DND-41 (cell line): ENCODE results near the gene EIPR1.
A peak's percentile ranks its signal among the peaks of the same experiment; 100 is the strongest.
"Not testable (repeated sequence)": the region's sequence is repeated elsewhere in the genome, so short reads cannot be mapped to it uniquely, and the experiment has no call there.

Experiments
- ATAC-seq: fragments of 200-7000 bp; cut with Tn5 transposase; 3 replicates; pipeline ENCODE4 v1.9.1; 2021; ENCODE audit warnings: low read depth; ENCODE audit not compliant: insufficient read depth
- DNase-seq: peaks from one replicate; pipeline ENCODE4 v3.0.0-alpha.2; 2020
- H2AFZ ChIP-seq: 2 replicates; pipeline ENCODE4 v1.6.0; 2012; ENCODE audit warnings: low read depth, low read length
- H3K27ac ChIP-seq: 2 replicates; pipeline ENCODE4 v1.5.1; 2012; ENCODE audit warnings: low read length, inconsistent platforms
- H3K27me3 ChIP-seq: fragments of 200-600 bp; sonication (generic); 2 replicates; pipeline ENCODE4 v1.6.0; 2012; ENCODE audit warnings: low read length, mild to moderate bottlenecking, inconsistent platforms; ENCODE audit not compliant: insufficient read depth, poor library complexity
- H3K36me3 ChIP-seq: 2 replicates; pipeline ENCODE4 v1.5.1; 2012; ENCODE audit warnings: low read length, inconsistent platforms; ENCODE audit not compliant: insufficient read depth
- H3K4me1 ChIP-seq: 2 replicates; pipeline ENCODE4 v1.5.1; 2012; ENCODE audit warnings: mild to moderate bottlenecking, low read length; ENCODE audit not compliant: insufficient read depth
- H3K4me2 ChIP-seq: 2 replicates; pipeline ENCODE4 v1.6.0; 2012; ENCODE audit warnings: mild to moderate bottlenecking, moderate library complexity, low read length, inconsistent platforms; ENCODE audit not compliant: insufficient read depth
- H3K4me3 ChIP-seq, 2 experiments: fragments of 200-600 bp in 1 of 2; shearing (Covaris generic) in 1 of 2; 2 replicates each; pipeline ENCODE4 v1.5.1; 2012 to 2016; ENCODE audit warnings: inconsistent platforms in 2 of 2, low read length in 2 of 2, mild to moderate bottlenecking in 2 of 2, low read depth in 1 of 2, moderate library complexity in 1 of 2
- H3K79me2 ChIP-seq: 2 replicates; pipeline ENCODE4 v1.6.0; 2012; ENCODE audit warnings: low read length, inconsistent platforms; ENCODE audit not compliant: insufficient read depth
- H3K9ac ChIP-seq: 2 replicates; pipeline ENCODE4 v1.6.0; 2012; ENCODE audit warnings: low read depth, mild to moderate bottlenecking, inconsistent platforms, low read length, moderate library complexity
- H3K9me3 ChIP-seq: 2 replicates; pipeline ENCODE4 v1.5.1; 2012; ENCODE audit warnings: low read length, moderate library complexity, mild to moderate bottlenecking, inconsistent platforms; ENCODE audit not compliant: insufficient read depth, severe bottlenecking
- H4K20me1 ChIP-seq: 2 replicates; pipeline ENCODE4 v1.6.0; 2012; ENCODE audit warnings: low read length; ENCODE audit not compliant: insufficient read depth
- EZH2 ChIP-seq: IDR thresholded peaks from 3 replicates; pipeline ENCODE4 v1.6.1; 2012; ENCODE audit warnings: borderline replicate concordance, low read depth, mild to moderate bottlenecking, moderate library complexity, low read length, inconsistent platforms; ENCODE audit not compliant: severe bottlenecking
- TF ChIP-seq, protein P1 (sequence below): IDR thresholded peaks from 2 replicates; pipeline ENCODE4 v1.5.1; 2012; ENCODE audit warnings: borderline replicate concordance, low read length, moderate library complexity, mild to moderate bottlenecking; ENCODE audit not compliant: poor library complexity, severe bottlenecking; ENCODE audit errors: extremely low read depth

EIPR1 gene

DNA sequence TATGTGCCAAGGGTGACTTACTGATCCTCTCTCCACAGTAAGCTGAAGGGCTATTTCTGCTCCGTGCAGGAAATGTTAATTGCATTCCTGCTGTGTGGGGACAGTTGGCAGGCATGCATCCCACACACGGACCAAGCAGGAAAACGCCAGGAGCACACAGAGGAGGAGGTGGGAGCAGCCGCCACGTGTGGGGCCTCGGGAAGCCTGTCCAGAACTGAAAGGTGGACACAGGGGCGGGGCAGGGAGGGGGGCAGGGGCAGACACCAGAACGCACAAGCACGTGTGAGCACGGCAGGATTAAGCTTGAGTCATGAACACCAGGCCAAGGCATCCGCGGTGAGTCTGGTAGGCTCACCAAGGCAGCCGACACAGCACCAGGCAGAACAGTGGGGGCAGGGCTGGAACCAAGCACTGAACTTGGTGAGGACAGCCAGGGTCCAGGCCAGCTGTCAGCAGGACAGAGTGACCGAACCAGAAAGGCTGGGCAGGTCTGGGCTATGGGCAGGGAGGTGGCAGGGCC, 177.1 kb downstream of the EIPR1 start:
- no peaks in the 10 kb centered on the region for H3K79me2 ChIP-seq
- no peak for TF ChIP-seq EZH2
- TF ChIP-seq, protein P1, sequence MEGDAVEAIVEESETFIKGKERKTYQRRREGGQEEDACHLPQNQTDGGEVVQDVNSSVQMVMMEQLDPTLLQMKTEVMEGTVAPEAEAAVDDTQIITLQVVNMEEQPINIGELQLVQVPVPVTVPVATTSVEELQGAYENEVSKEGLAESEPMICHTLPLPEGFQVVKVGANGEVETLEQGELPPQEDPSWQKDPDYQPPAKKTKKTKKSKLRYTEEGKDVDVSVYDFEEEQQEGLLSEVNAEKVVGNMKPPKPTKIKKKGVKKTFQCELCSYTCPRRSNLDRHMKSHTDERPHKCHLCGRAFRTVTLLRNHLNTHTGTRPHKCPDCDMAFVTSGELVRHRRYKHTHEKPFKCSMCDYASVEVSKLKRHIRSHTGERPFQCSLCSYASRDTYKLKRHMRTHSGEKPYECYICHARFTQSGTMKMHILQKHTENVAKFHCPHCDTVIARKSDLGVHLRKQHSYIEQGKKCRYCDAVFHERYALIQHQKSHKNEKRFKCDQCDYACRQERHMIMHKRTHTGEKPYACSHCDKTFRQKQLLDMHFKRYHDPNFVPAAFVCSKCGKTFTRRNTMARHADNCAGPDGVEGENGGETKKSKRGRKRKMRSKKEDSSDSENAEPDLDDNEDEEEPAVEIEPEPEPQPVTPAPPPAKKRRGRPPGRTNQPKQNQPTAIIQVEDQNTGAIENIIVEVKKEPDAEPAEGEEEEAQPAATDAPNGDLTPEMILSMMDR: no peak
- no peak overlapping the region for H3K4me2 ChIP-seq
- H2AFZ ChIP-seq: no peak overlapping the region
- H3K36me3 ChIP-seq: no peaks in the 10 kb centered on the region
- no peak overlapping the region for H3K4me3 ChIP-seq
- no peak overlapping the region for H3K9ac ChIP-seq
- DNase-seq (no peak), ATAC-seq (no peak)
- H3K27me3 ChIP-seq: no peaks in the 10 kb centered on the region
- H4K20me1 ChIP-seq: no peaks in the 10 kb centered on the region
- H3K4me1 ChIP-seq: no peaks in the 10 kb centered on the region
- peaks cover 4% of the 10 kb centered on the region for H3K9me3 ChIP-seq
- H3K27ac ChIP-seq: no peak overlapping the region

DNA sequence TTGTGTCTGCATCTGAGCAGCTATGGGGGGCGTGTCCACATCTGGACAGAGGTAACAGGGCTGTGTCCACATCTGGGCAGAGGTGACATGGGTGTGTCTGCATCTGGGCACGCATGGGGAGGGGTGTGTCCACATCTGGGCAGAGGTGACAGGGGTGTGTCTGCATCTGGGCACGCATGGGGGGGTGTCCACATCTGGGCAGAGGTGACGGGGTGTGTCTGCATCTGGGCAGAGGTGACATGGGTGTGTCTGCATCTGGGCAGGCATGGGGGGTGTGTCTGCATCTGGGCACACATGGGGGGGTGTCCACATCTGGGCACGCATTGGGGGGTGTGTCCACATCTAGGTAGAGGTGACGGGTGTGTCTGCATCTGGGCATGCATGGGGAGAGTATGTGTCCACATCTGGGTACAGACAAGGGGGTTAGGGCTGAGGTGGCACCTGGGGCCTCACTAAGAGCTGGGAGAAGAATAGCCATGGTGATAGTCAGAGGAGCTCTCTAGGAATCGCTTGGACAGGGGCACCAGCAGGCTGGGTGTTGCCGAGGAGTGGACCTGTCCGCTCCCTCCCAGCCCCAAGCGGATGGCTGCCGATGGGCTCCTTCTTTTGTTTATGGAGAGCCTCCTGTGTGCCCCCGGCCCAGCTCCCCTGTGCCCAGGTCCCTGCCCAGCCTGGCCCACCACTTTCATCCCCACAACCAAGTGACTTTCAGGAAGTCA, 177.8 kb downstream of the EIPR1 start:
- Histone ChIP-seq H3K27me3 (no peaks in the 10 kb centered on the region), H3K9me3 (peaks cover 4% of the 10 kb centered on the region), H3K9ac (no peak overlapping the region), H3K36me3 (no peaks in the 10 kb centered on the region), H4K20me1 (no peaks in the 10 kb centered on the region), H2AFZ (no peak overlapping the region), H3K4me2 (no peak overlapping the region), H3K79me2 (no peaks in the 10 kb centered on the region), H3K4me1 (no peaks in the 10 kb centered on the region), H3K27ac (no peak overlapping the region), H3K4me3 (no peak overlapping the region)
- no peak for ATAC-seq
- TF ChIP-seq EZH2: no peak
- TF ChIP-seq, protein P1: no peak
- DNase-seq: no peak

DNA sequence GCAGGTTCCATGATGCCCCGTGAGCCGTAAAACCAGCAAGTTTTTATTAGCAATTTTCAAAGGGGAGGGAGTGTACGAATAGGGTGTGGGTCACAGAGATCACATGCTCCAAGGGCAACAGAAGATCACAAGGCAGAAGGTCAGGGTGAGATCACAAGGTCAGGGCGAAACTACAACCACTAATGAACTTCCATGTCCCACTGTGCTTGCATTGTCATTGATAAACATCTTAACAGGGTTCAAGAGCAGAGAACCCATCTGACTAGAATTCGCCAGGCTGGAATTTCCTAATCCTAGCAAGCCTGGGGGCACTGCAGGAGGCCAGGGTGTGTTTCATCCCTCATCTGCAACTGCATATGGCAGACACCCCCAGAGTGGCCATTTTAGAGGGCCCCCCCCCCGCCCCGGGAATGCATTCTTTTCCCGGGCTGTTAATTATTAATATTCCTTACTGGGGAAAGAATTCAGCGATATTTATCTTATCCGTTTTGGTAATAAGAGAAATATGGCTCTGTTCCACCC, 178.9 kb downstream of the EIPR1 start:
- H3K27ac ChIP-seq, H3K9ac ChIP-seq, H3K27me3 ChIP-seq, H3K79me2 ChIP-seq, H3K36me3 ChIP-seq, ATAC-seq, H4K20me1 ChIP-seq, H3K9me3 ChIP-seq, DNase-seq, H3K4me1 ChIP-seq, H3K4me2 ChIP-seq, H2AFZ ChIP-seq, H3K4me3 ChIP-seq: not testable (repeated sequence)

DNA sequence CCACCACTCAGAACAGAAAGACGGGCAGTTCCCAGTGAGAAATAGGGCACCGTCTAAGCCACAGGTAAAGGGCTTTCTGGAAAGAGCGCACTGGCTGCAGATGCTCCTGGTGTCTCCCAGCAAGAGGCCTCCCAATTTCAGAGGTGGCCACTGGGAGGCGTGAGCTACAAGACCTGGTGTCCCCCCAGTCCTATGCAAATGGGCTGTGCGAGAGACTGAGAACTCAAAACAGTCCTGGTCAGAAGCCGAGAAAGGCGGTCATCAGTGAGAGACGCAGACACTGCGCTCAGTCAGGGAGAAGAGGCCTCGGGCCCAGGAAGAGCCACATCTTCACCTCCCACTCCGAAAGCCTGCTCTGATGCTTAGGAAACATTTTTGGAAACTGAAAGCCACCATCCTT, 179.5 kb downstream of the EIPR1 start:
- Histone ChIP-seq H3K4me2 (no peak overlapping the region), H3K4me3 (no peak overlapping the region), H2AFZ (no peak overlapping the region), H4K20me1 (no peaks in the 10 kb centered on the region), H3K4me1 (no peaks in the 10 kb centered on the region), H3K9me3 (peaks cover 4% of the 10 kb centered on the region), H3K79me2 (no peaks in the 10 kb centered on the region), H3K36me3 (no peaks in the 10 kb centered on the region), H3K27me3 (no peaks in the 10 kb centered on the region), H3K9ac (no peak overlapping the region), H3K27ac (no peak overlapping the region)
- TF ChIP-seq, protein P1: peak; percentile 14
- no peak for TF ChIP-seq EZH2
- ATAC-seq (no peak), DNase-seq (no peak)
